NCI-H2196 treated with DMSO at 0.1 percent for 48 hours (cell line): Measurements from ENCODE around the gene KIAA1755.

Source experiments
- DNase-seq: peaks from one replicate; lab custom pipeline; 2025; ENCODE audit not compliant: unreplicated experiment; lab: John Stamatoyannopoulos, UW

The KIAA1755 gene

DNA sequence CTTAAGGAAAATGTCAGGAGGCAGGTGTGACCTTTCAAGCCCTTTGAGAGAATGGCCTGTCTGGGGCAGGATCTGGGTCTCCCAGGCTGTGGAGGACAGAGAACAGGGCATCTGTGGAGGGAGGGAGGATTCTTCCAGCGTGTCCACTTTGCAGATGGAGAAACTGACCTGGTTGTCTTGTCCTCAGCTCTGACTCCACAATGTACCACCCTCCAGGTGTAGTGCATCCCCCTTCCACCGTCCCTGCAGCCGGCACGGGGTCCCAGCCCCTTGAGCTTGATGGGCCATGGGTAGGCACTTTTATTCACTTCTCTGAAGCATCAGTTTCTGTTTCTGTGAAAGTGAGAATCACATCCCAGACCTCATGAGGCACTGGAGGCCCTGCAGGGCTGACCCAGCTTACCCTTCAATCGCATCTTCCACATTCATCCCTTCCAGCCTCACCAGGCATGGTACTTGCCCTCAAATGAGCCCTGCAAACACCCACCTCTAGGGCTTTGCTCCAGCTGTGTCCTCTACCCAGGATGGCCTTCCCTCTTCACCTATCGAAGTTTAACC is 90.8 kb downstream of the KIAA1755 start:
- no peak for DNase-seq

- DNase-seq, result no peak
These were observed 91.5 kb downstream of the KIAA1755 start for GRCh38 chr20:38168791-38169589.

DNA sequence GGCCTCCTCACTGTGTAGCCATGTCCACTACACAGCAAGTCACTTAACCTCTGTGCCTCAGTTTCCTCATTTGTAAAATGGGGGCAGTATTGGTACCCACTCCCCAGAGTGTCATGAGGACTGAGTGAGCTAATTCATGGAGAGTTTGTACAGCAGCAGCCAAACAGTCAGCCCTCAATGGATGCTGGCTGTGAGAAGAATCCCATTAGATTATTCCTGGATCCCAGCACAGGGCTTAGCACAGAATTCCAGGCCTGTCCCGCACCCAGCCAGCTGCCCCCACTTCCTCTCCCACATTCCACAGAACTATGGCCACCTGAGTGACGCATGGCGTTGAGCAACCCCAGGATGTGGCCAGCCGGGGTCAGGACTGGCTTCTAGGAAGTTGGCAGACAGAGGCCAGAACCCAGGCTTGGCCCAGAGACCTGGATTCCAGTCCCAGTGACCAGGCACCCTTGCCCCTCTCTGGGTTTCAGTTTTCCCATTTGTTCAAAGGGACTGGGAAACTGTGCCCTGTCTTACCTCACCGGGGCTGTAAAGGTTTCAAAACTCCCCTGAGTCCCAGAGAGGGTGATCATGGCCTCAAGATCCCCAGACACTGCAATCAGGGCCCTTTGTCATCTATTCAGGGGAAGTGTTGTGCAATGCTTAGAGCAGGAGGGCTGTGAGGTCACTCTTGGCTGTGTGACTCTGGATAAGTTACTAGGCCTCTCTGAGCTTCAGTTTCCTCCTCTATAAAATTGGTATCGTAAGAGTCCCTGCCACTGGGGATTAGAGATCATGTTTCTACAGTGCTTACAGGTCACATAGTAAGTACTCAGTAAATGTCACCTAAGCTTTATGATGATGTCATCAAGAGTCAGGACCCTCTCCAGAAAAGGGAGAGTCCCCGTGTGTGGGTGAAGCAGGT is 92.4 kb downstream of the KIAA1755 start:
- no peak for DNase-seq

- no peak for DNase-seq
These were observed 93.1 kb downstream of the KIAA1755 start for GRCh38 chr20:38167328-38167850.

- no peak for DNase-seq
These were observed 93.8 kb downstream of the KIAA1755 start for GRCh38 chr20:38166703-38167233.

DNA sequence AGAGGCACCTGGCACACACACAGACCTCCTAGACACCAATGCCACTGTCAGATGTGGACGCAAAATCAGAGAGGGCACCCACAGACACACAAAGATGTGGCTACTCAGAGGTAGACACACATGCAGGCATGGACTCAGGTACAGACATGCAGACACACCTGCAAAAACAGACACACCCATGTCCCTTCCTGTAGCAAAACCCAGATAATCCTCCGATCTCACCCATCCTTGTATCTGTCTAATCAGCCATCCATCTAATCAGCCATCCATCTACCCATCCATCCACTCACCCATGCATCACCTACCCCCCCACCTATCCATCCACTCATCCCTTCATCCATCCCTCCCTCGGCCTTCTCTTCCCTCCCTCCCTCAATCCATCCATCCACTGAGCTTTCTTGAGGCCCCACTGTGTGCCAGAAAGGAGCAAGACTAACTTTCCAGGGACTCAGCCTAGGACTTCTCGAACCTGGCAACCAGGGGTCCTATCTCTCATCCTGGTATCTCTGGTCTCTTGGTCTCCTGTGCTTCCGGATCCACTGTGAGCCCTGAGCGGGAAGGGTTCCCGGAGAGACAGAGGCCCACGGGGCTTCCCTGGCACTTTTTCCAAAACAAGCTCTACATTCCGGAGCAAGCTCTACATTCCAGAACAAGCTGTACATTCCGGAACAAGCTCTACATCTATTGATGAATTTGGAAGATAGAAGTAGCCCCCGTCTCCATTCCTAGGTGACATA is 94.4 kb downstream of the KIAA1755 start:
- no peak for DNase-seq

- no peak for DNase-seq
These were observed 95.2 kb downstream of the KIAA1755 start, which contains the start of gene TGM2 for GRCh38 chr20:38165089-38165965. TGM2 (minus strand) TSS chr20:38165270; CDS start chr20:38165198, 72 bp downstream.

GRCh38 chr20:38164624-38165088 is 95.9 kb downstream of the KIAA1755 start:
- no peak for DNase-seq

GRCh38 chr20:38164069-38164468 is 96.5 kb downstream of the KIAA1755 start:
- DNase-seq, result no peak

DNA sequence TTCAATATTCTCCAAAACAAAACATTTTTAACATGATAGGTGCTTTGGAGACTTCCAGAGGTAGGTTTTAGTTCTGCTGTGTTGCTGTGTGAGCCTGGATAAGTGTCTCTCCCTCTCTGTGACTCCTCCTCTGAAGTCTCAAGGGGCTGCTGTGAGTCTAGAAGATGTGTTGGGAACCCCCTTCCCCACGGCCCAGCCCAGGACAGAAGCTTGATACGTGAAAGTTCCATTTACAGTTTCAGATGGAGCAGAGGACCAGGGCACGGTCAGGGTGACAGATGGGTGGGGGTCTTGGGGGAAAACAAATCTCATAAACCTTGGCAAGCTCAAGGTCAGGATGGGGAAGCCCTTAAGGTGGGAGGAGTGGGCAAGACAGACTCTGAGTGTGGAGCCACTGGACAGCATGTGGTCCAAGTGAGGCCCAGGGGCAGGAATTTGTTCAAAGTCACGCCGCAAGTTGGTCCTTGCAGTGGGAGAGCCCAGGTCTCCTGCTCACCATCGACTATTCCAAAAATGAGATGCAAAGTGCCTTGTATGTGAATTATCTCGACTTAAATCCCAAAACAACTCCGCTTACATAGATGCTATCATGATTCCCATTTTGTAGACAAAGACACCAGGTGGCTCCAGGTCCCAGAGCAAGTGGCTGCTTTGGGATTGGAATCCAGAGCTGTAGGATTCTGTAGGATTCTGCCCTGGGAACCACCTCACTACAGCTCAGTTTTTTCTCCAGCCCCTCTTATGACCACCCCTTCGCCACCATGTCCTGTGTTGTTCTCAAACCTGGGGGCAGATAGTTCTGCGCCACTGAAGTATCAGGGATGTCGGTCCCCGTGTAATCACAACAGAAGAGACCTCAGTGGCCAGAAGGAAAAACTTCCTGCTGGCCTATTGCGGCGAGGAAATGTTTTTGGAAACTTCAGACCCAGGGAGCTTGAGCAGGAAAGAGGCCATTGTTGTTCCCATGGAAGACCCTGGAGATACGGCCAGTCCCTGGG is 97.4 kb downstream of the KIAA1755 start:
- no peak for DNase-seq

DNA sequence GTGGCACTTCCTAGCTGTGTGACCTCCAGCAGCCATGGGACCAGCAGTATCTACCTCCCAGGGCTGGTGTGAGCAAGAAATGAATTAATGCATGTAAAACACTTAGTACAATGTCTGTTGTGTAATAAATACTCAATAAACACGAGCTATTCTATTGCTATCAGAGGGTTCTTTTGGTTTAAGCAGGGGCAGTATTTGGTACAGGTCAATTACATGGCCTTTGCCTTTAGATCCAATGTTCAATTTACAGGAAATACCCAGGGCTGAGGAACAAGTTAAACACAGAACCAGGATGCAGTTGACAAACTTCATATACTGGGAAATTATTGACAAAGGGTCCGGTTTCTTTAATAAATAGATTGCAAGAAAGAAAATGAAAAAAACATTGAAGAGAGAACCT is 98.4 kb downstream of the KIAA1755 start:
- DNase-seq, result no peak

- DNase-seq, result no peak
These were observed 99.1 kb downstream of the KIAA1755 start for GRCh38 chr20:38161412-38161774.
